HepG2 (cell line): Measurements from ENCODE around the gene ATP10A. TPM values are rescaled to one million over a fixed set of nuclear protein-coding genes. Genes with fewer than 3 reads are reported as not detected.

Source experiments
- ATAC-seq: fragments of 200-7000 bp; cut with Tn5 transposase; 3 replicates; pipeline ENCODE4 v1.9.1; 2020; ENCODE audit warnings: mild to moderate bottlenecking, moderate library complexity
- BruUV-seq: library from RNA; stranded (reverse); fragments of 400-500 nt; replicated peaks from 2 replicates; lab custom pipeline; 2021; lab: Mats Ljungman, UMichigan
- CTCF ChIA-PET: fragments of 300-600 bp; formaldehyde crosslinking; extraction: SDS; loops from one replicate; lab custom pipeline; 2021; ENCODE audit warnings: low total read pairs, inconsistent platforms, low intra/inter-chr PET ratio; lab: Yijun Ruan, JAX
- POLR2A ChIA-PET: fragments of 350-600 bp; sonication (Branson Sonifier 250); formaldehyde crosslinking; loops from one replicate; lab custom pipeline; 2020; ENCODE audit warnings: antibody characterized with exemption, inconsistent platforms; lab: Yijun Ruan, JAX
- DNase-seq: peaks from one replicate; pipeline ENCODE4 v3.0.0-alpha.2; 2015; ENCODE audit warnings: low spot score
- FAIRE-seq: peaks from 3 replicates; lab custom pipeline; 2011; peaks lifted over from hg19 to GRCh38; lab: Jason Lieb, UNC
- H2AFZ ChIP-seq: one replicate; pipeline ENCODE4 v1.6.1; 2011; ENCODE audit warnings: low read length, inconsistent platforms
- H3K27ac ChIP-seq: fragments of 300-600 bp; 3 replicates; pipeline ENCODE4 v1.8.0; 2011; ENCODE audit warnings: mixed run types, mild to moderate bottlenecking, mixed read lengths, low read length, inconsistent platforms; ENCODE audit not compliant: insufficient read depth; ENCODE audit errors: extremely low read length
- H3K27me3 ChIP-seq, 2 experiments: fragments of 200-600 bp in 1 of 2; 2 replicates in 1 of 2; 3 replicates in 1 of 2; pipeline versions ENCODE4 v1.6.0 to v1.8.0; 2011; ENCODE audit warnings: low read length in 2 of 2, mild to moderate bottlenecking in 2 of 2, moderate library complexity in 2 of 2, inconsistent platforms in 1 of 2; ENCODE audit not compliant: insufficient read depth in 2 of 2, control insufficient read depth in 1 of 2
- H3K36me3 ChIP-seq, 2 experiments: fragments of 200-600 bp in 1 of 2; replicated peaks in 1 of 2; 2 replicates in 1 of 2; 3 replicates in 1 of 2; pipeline versions ENCODE4 v1.5.1 to v1.8.0; 2011; ENCODE audit warnings: low read length in 2 of 2, inconsistent platforms in 1 of 2; ENCODE audit not compliant: insufficient read depth in 2 of 2, control insufficient read depth in 1 of 2
- H3K4me1 ChIP-seq: 2 replicates; pipeline ENCODE4 v1.5.1; 2012; ENCODE audit warnings: low read length, inconsistent platforms; ENCODE audit not compliant: insufficient read depth
- H3K4me2 ChIP-seq: 2 replicates; pipeline ENCODE4 v1.6.0; 2011; ENCODE audit warnings: low read depth, low read length, inconsistent platforms
- H3K4me3 ChIP-seq, 3 experiments: fragments of 200-600 bp in 1 of 3; sonication (generic), shearing (Covaris generic) in 1 of 3; replicated peaks in 1 of 3; 2 replicates each; pipeline ENCODE4 v1.5.1; 2011 to 2016; ENCODE audit warnings: low read length in 3 of 3, inconsistent platforms in 2 of 3, low read depth in 2 of 3, mild to moderate bottlenecking in 2 of 3, control low read depth in 1 of 3, mixed read lengths in 1 of 3; ENCODE audit not compliant: insufficient read depth in 1 of 3
- H3K79me2 ChIP-seq: one replicate; pipeline ENCODE4 v1.6.1; 2011; ENCODE audit warnings: low read length, inconsistent platforms; ENCODE audit not compliant: insufficient read depth
- H3K9ac ChIP-seq: 2 replicates; pipeline ENCODE4 v1.6.0; 2011; ENCODE audit warnings: mild to moderate bottlenecking, low read depth, low read length, inconsistent platforms; ENCODE audit not compliant: insufficient read depth
- H3K9me3 ChIP-seq: 2 replicates; pipeline ENCODE4 v1.5.1; 2012; ENCODE audit warnings: mild to moderate bottlenecking, low read length
- H4K20me1 ChIP-seq: 2 replicates; pipeline ENCODE4 v1.6.0; 2011; ENCODE audit warnings: inconsistent platforms, mild to moderate bottlenecking, low read length, moderate library complexity; ENCODE audit not compliant: insufficient read depth
- ATF5 ChIP-seq: sonication (generic); formaldehyde crosslinking; IDR thresholded peaks from 2 replicates; pipeline ENCODE4 v1.4.0; 2020; ENCODE audit warnings: mild to moderate bottlenecking, low read depth, missing genetic modification reagents
- DBP ChIP-seq: sonication (generic); formaldehyde crosslinking; IDR thresholded peaks from 2 replicates; pipeline ENCODE4 v1.4.0; 2020; ENCODE audit warnings: missing genetic modification reagents; ENCODE audit errors: not compliant biosample characterization
- DR1 ChIP-seq: sonication (generic); formaldehyde crosslinking; IDR thresholded peaks from 2 replicates; pipeline ENCODE4 v1.8.0; 2021; ENCODE audit warnings: mild to moderate bottlenecking, missing genetic modification reagents, inconsistent platforms
- FOSL2 ChIP-seq: sonication (generic); formaldehyde crosslinking; IDR thresholded peaks from 2 replicates; pipeline ENCODE4 v1.4.0; 2020; ENCODE audit warnings: missing genetic modification reagents
- NBN ChIP-seq: fragments of 450-650 bp; conservative IDR thresholded peaks from 2 replicates; pipeline ENCODE4 v1.6.1; 2017
- POLR2AphosphoS2 ChIP-seq: IDR thresholded peaks from 2 replicates; pipeline ENCODE4 v1.6.1; 2011; ENCODE audit warnings: low read depth, low read length, improper control_type of control experiment
- SP5 ChIP-seq: IDR thresholded peaks from 2 replicates; pipeline ENCODE4 v1.6.1; 2016; ENCODE audit warnings: low read depth, borderline replicate concordance
- TCF7 ChIP-seq: sonication (generic); IDR thresholded peaks from 2 replicates; pipeline ENCODE4 v1.6.1; 2016; ENCODE audit warnings: antibody characterized with exemption, low read depth
- ZBTB8A ChIP-seq: sonication (generic); formaldehyde crosslinking; IDR thresholded peaks from 2 replicates; pipeline ENCODE4 v1.4.0; 2020; ENCODE audit warnings: mild to moderate bottlenecking, low read depth, missing genetic modification reagents, borderline replicate concordance
- ZNF143 ChIP-seq: sonication (generic); formaldehyde crosslinking; IDR thresholded peaks from 2 replicates; pipeline ENCODE4 v1.4.0; 2020; ENCODE audit warnings: missing genetic modification reagents
- ZNF431 ChIP-seq: sonication (generic); formaldehyde crosslinking; IDR thresholded peaks from 2 replicates; pipeline ENCODE4 v1.9.0; 2022; ENCODE audit warnings: missing genetic modification reagents, low read depth, mild to moderate bottlenecking, borderline replicate concordance
- ZNF563 ChIP-seq: sonication (generic); formaldehyde crosslinking; IDR thresholded peaks from 2 replicates; pipeline ENCODE4 v1.8.0; 2022; ENCODE audit warnings: mild to moderate bottlenecking, moderate library complexity, missing genetic modification reagents
- ZNF83 ChIP-seq: sonication (generic); formaldehyde crosslinking; IDR thresholded peaks from 2 replicates; pipeline ENCODE4 v1.4.0; 2020; ENCODE audit warnings: missing genetic modification reagents, mild to moderate bottlenecking, borderline replicate concordance
- ZNF883 ChIP-seq: sonication (generic); formaldehyde crosslinking; IDR thresholded peaks from 2 replicates; pipeline ENCODE4 v1.5.1; 2020; ENCODE audit warnings: mild to moderate bottlenecking, missing genetic modification reagents; ENCODE audit errors: not compliant biosample characterization
- WGBS: methylation state at CpG from one replicate; pipeline ENCODE4 v1.1.6; 2017; ENCODE audit warnings: low lambda C conversion rate; 5-methylcytosine and 5-hydroxymethylcytosine counted together
- in situ Hi-C: cut with HindIII; loops from 2 replicates; pipeline ENCODE4 v1.10.0; 2017; ENCODE audit warnings: low pct_unique_long_range_greater_than_20kb; ENCODE audit not compliant: extremely low pct_ligation_motif_present
- intact Hi-C: fragments of 100-400 bp; cut with micrococcal nuclease; formaldehyde crosslinking; loops from one replicate; pipeline ENCODE4 v1.10.0; 2022; ENCODE audit not compliant: unreplicated experiment
- polyA plus RNA-seq, 8 experiments: library from polyadenylated mRNA; depleted of rRNA in 3 of 8; stranded (reverse) in 7 of 8; unstranded in 1 of 8; fragments of >200 nt; fragmentation: Illumina TruSeq in 4 of 8; extraction: Trizol in 4 of 8; gene quantifications; 2 replicates each; pipeline versions ENCODE4 v1.2.1 to v1.2.3, GENCODE V29; 2011 to 2016; ENCODE audit warnings: low read depth in 4 of 8, missing spikeins in 1 of 8, mixed read lengths in 1 of 8; ENCODE audit not compliant: insufficient read depth in 1 of 8
- total RNA-seq, 5 experiments: library from RNA; depleted of rRNA; stranded (reverse); fragments of >200 nt; fragmentation: Illumina TruSeq; extraction: Trizol; gene quantifications; 2 replicates each; pipeline ENCODE4 v1.2.3, GENCODE V29; 2016; ENCODE audit warnings: low read depth in 1 of 5
- TF ChIP-seq, protein P1 (sequence below): sonication (generic); formaldehyde crosslinking; IDR thresholded peaks from 2 replicates; pipeline ENCODE4 v1.4.0; 2020; ENCODE audit warnings: missing genetic modification reagents
- TF ChIP-seq, protein P2 (sequence below), 2 experiments: sonication (generic) in 1 of 2; formaldehyde crosslinking in 1 of 2; IDR thresholded peaks; 2 replicates each; pipeline versions ENCODE4 v1.4.0 to v1.6.1; 2018 to 2020; ENCODE audit warnings: missing genetic modification reagents in 2 of 2, borderline replicate concordance in 1 of 2, low read depth in 1 of 2, mild to moderate bottlenecking in 1 of 2, missing biosample characterization in 1 of 2

Gene ATP10A
- total and polyA plus RNA-seq, 2 of the 13 experiments (the other 11 are each of a cell fraction or from before 2014, with no cell fraction given): 0.58 to 4.2 TPM

GRCh38 chr15:25674913-25675312 lies 188.2 kb downstream of the ATP10A start:
- Histone ChIP-seq H3K9me3 (no peaks in the 10 kb centered on the region), H3K9ac (no peak overlapping the region), H3K4me3 (no peak overlapping the region), H3K4me2 (no peak overlapping the region), H3K27ac (no peak overlapping the region), H3K36me3 (no peaks in the 10 kb centered on the region), H3K27me3 (no peaks in the 10 kb centered on the region), H2AFZ (no peak overlapping the region), H3K79me2 (no peaks in the 10 kb centered on the region), H3K4me1 (no peaks in the 10 kb centered on the region), H4K20me1 (no peaks in the 10 kb centered on the region)
- CTCF ChIA-PET: no interaction called here
- no peak for FAIRE-seq
- 74% methylated on average over 10 of the region's 12 CpGs for WGBS
- no peak for DNase-seq
- ATAC-seq: no peak
- TF ChIP-seq SP5 (CRISPR knock-in tag) (no peak), ZNF431 (CRISPR knock-in tag) (no peak), ZBTB8A (CRISPR knock-in tag) (no peak), ZNF883 (no peak), ZNF563 (CRISPR knock-in tag) (no peak), NBN (no peak), ZNF83 (CRISPR knock-in tag) (no peak), ATF5 (CRISPR knock-in tag) (no peak), DBP (no peak), DR1 (CRISPR knock-in tag) (no peak), TCF7 (no peak), FOSL2 (CRISPR knock-in tag) (no peak), ZNF143 (CRISPR knock-in tag) (no peak), POLR2AphosphoS2 (no peak)
- TF ChIP-seq, protein P1, sequence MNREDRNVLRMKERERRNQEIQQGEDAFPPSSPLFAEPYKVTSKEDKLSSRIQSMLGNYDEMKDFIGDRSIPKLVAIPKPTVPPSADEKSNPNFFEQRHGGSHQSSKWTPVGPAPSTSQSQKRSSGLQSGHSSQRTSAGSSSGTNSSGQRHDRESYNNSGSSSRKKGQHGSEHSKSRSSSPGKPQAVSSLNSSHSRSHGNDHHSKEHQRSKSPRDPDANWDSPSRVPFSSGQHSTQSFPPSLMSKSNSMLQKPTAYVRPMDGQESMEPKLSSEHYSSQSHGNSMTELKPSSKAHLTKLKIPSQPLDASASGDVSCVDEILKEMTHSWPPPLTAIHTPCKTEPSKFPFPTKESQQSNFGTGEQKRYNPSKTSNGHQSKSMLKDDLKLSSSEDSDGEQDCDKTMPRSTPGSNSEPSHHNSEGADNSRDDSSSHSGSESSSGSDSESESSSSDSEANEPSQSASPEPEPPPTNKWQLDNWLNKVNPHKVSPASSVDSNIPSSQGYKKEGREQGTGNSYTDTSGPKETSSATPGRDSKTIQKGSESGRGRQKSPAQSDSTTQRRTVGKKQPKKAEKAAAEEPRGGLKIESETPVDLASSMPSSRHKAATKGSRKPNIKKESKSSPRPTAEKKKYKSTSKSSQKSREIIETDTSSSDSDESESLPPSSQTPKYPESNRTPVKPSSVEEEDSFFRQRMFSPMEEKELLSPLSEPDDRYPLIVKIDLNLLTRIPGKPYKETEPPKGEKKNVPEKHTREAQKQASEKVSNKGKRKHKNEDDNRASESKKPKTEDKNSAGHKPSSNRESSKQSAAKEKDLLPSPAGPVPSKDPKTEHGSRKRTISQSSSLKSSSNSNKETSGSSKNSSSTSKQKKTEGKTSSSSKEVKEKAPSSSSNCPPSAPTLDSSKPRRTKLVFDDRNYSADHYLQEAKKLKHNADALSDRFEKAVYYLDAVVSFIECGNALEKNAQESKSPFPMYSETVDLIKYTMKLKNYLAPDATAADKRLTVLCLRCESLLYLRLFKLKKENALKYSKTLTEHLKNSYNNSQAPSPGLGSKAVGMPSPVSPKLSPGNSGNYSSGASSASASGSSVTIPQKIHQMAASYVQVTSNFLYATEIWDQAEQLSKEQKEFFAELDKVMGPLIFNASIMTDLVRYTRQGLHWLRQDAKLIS (CRISPR knock-in tag): no peak
- TF ChIP-seq, protein P2, sequence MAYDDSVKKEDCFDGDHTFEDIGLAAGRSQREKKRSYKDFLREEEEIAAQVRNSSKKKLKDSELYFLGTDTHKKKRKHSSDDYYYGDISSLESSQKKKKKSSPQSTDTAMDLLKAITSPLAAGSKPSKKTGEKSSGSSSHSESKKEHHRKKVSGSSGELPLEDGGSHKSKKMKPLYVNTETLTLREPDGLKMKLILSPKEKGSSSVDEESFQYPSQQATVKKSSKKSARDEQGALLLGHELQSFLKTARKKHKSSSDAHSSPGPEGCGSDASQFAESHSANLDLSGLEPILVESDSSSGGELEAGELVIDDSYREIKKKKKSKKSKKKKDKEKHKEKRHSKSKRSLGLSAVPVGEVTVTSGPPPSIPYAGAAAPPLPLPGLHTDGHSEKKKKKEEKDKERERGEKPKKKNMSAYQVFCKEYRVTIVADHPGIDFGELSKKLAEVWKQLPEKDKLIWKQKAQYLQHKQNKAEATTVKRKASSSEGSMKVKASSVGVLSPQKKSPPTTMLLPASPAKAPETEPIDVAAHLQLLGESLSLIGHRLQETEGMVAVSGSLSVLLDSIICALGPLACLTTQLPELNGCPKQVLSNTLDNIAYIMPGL (CRISPR knock-in tag; IDR thresholded peaks at IDR 0.05; ENCODE audit: borderline replicate concordance in 1 of 2, low read depth in 1 of 2): no peak
- in situ Hi-C loops (loop anchor here (10.0 kb wide), 1 partner anchor 60 kb away; no protein-coding TSS in a partner anchor), intact Hi-C loops (no loop called here)
- POLR2A ChIA-PET: no interaction called here
- no TSS peak for BruUV-seq
